ENCODE results near the gene C4orf36.

GRCh38 chr4:86833615-86834014 lies 58.6 kb downstream of the C4orf36 start:
- no peak for TF ChIP-seq CTCF (IDR thresholded peaks at IDR 0.05; ENCODE audit: insufficient read depth, low read depth, low read length)
- TF ChIP-seq EZH2 (IDR thresholded peaks at IDR 0.05; ENCODE audit: insufficient read depth, low read length): no peak

Measured in astrocyte (in vitro differentiated cells and primary cell).